ENCODE measurements around the gene PHLPP2.
A peak's percentile ranks its signal among the peaks of the same experiment; 100 is the strongest.
"Not testable (repeated sequence)": the region's sequence is repeated elsewhere in the genome, so short reads cannot be mapped to it uniquely, and the experiment has no call there.

PHLPP2 gene

GRCh38 chr16:71614956-71615355, 109.5 kb downstream of the PHLPP2 start:
- DNase-seq (ENCODE audit: low spot score), result not testable (repeated sequence)

- peak; percentile 67 for DNase-seq (ENCODE audit: low spot score)
These were observed 113.3 kb downstream of the PHLPP2 start for GRCh38 chr16:71610936-71611871.

- DNase-seq (ENCODE audit: low spot score), result no peak
These were observed 114.1 kb downstream of the PHLPP2 start for GRCh38 chr16:71610447-71610846.

- DNase-seq (ENCODE audit: low spot score), result no peak
These were observed 115.4 kb downstream of the PHLPP2 start for GRCh38 chr16:71609066-71609465.

GRCh38 chr16:71600822-71601221, 123.7 kb downstream of the PHLPP2 start:
- DNase-seq (ENCODE audit: low spot score), result no peak

- not testable (repeated sequence) for DNase-seq (ENCODE audit: low spot score)
These were observed 126.1 kb downstream of the PHLPP2 start for GRCh38 chr16:71598426-71598825.

GRCh38 chr16:71595340-71595826, 129.1 kb downstream of the PHLPP2 start:
- not testable (repeated sequence) for DNase-seq (ENCODE audit: low spot score)
